ACHN (cell line): ENCODE data around the gene STARD9.

Source experiments
- DNase-seq: peaks from one replicate; pipeline ENCODE4 v3.0.0-alpha.2; 2015
- in situ Hi-C: cut with HindIII; loops from 2 replicates; pipeline ENCODE4 v1.10.0; 2017; ENCODE audit warnings: low sequenced_read_pairs, low pct_ligation_motif_present, low pct_unique_long_range_greater_than_20kb

STARD9 gene

GRCh38 chr15:42716626-42717025, 141.2 kb downstream of the STARD9 start:
- in situ Hi-C loops, result no loop called here
- DNase-seq, result no peak

GRCh38 chr15:42719043-42719442, 143.6 kb downstream of the STARD9 start:
- no peak for DNase-seq
- in situ Hi-C loops, result no loop called here

GRCh38 chr15:42720071-42720470, 144.7 kb downstream of the STARD9 start:
- in situ Hi-C loops, result no loop called here
- DNase-seq, result no peak

GRCh38 chr15:42721016-42721415, 145.6 kb downstream of the STARD9 start:
- no peak for DNase-seq
- in situ Hi-C loops, result no loop called here

- no peak for DNase-seq
- in situ Hi-C loops, result no loop called here
Observed at GRCh38 chr15:42721916-42722315, 146.5 kb downstream of the STARD9 start.

- DNase-seq, result no peak
- in situ Hi-C loops, result no loop called here
Observed at GRCh38 chr15:42723068-42723467, 147.7 kb downstream of the STARD9 start.

GRCh38 chr15:42724276-42724675, 148.9 kb downstream of the STARD9 start:
- in situ Hi-C loops, result no loop called here
- DNase-seq, result no peak

GRCh38 chr15:42725331-42725903, 150.0 kb downstream of the STARD9 start:
- no peak for DNase-seq
- in situ Hi-C loops, result no loop called here

GRCh38 chr15:42726114-42726513, 150.7 kb downstream of the STARD9 start:
- in situ Hi-C loops, result no loop called here
- no peak for DNase-seq

GRCh38 chr15:42727750-42728381, 152.5 kb downstream of the STARD9 start:
- no peak for DNase-seq
- in situ Hi-C loops, result no loop called here

- in situ Hi-C loops, result no loop called here
- no peak for DNase-seq
Observed at GRCh38 chr15:42728560-42728959, 153.2 kb downstream of the STARD9 start.

- in situ Hi-C loops, result no loop called here
- DNase-seq, result no peak
Observed at GRCh38 chr15:42728972-42729371, 153.6 kb downstream of the STARD9 start.

- in situ Hi-C loops, result no loop called here
- DNase-seq, result no peak
Observed at GRCh38 chr15:42729409-42729808, 154.0 kb downstream of the STARD9 start.

- in situ Hi-C loops, result no loop called here
- DNase-seq, result no peak
Observed at GRCh38 chr15:42730135-42730534, 154.7 kb downstream of the STARD9 start.

GRCh38 chr15:42730536-42730935, 155.1 kb downstream of the STARD9 start:
- in situ Hi-C loops, result no loop called here
- no peak for DNase-seq

GRCh38 chr15:42731461-42731860, 156.1 kb downstream of the STARD9 start:
- in situ Hi-C loops, result no loop called here
- no peak for DNase-seq

GRCh38 chr15:42732095-42732827, 156.9 kb downstream of the STARD9 start:
- in situ Hi-C loops, result no loop called here
- DNase-seq, result no peak

GRCh38 chr15:42733027-42733426, 157.6 kb downstream of the STARD9 start:
- in situ Hi-C loops, result no loop called here
- no peak for DNase-seq

- no peak for DNase-seq
- in situ Hi-C loops, result no loop called here
Observed at GRCh38 chr15:42734076-42734672, 158.8 kb downstream of the STARD9 start.
